PC-3 (cell line): ENCODE results near the gene SULF2.

ENCODE experiments used
- CTCF ChIP-seq: fragments of 300-600 bp; sonication (generic); conservative IDR thresholded peaks from 2 replicates; pipeline ENCODE4 v1.5.1; 2017; ENCODE audit warnings: antibody characterized with exemption, low read depth, mild to moderate bottlenecking, low read length
- EZH2phosphoT487 ChIP-seq: fragments of 300-600 bp; sonication (generic); IDR thresholded peaks from 2 replicates; pipeline ENCODE4 v1.6.1; 2018; ENCODE audit warnings: mild to moderate bottlenecking, antibody characterized with exemption, low read length, borderline replicate concordance

GRCh38 chr20:47661714-47662113 lies 123.6 kb downstream of the SULF2 start:
- TF ChIP-seq CTCF = no peak
- TF ChIP-seq EZH2phosphoT487 = no peak
